Measurements from ENCODE around the gene AVPI1.

Gene AVPI1, protein sequence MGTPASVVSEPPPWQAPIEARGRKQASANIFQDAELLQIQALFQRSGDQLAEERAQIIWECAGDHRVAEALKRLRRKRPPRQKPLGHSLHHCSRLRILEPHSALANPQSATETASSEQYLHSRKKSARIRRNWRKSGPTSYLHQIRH

DNA sequence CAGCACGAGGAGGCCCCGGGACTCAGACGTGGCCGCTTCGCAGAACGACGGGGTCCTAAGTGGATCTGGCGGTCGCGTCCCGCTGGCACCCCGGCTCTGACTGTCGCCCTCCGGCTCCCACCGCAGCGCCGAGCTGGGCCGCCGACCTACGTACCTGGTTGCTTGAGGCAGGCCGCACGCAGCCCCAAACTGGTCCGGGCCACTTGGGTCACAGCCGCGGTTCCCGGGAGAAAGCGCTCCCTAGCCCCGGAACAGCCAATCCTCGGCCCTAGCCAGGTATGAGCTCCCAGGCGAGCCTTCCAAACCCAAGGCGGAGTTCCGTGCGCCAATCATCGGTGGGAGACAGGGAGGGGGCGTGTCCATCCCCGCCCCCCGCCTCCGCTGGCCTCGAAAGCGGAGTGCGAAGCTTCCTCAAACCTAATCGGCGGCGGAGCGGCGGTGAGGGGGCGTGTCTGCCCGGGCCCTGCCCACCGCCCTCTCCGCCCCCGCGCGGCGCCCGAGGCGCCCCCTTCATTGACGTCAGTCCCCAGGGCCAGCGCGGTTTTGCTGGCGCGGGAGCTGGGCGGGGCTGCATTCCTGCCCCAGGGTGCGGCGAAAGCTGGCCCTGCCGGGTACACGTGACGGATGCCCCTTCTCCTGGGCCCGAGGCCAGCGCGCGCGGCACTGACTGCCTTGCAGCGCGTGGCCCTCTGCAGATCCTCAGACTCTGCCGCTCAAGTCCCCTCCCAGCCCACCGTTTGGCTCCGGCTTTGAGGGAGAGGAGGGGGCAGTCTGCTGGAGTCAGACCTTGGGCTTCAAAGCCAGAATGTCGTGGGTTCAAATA lies at the start of gene AVPI1:
AVPI1 (minus strand) TSS at position 280 of the 823 bp plus-strand sequence. CDS start 7,336 bp downstream, outside the sequence.
- peak; percentile 98 for DNase-seq

- no peak for DNase-seq
Measured at GRCh38 chr10:97736403-97736901, 49.4 kb upstream of the AVPI1 start.

GRCh38 chr10:97734021-97734420 lies 47.0 kb upstream of the AVPI1 start:
- DNase-seq = no peak

DNA sequence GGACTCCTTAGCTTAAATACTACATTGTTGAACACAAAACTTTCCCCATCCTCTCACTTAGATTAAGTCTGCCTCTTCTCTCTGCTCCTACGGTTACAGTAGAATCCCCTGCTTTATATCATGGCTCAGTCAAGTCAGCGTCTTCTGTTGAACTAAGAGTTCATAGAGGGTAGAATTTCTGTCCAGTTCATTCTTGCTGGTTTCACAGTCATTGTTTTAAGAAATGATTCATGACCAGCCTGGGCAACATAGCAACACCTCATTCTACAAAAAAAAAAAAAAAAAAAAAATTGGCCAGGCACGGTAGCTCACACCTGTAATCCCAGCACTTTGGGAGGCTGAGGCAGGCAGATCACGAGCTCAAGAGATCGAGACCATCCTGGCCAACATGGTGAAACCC lies 46.2 kb upstream of the AVPI1 start:
- DNase-seq = no peak

DNA sequence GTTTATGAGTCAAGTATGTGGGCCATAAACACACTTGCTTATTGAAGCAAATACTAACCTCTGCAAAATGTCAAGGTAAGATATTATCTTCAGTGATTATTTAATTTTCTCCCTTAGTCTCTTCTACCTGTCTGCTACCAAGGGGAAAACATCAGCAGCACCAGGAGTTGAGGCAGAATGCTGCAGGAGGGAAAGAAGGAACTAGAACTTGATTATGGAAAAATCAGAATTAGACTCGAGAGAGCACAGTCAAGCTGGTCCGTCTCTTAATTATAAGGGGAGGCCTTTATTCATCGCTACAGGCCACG lies 45.0 kb upstream of the AVPI1 start:
- DNase-seq = no peak

- peak; percentile 78 for DNase-seq
Measured at GRCh38 chr10:97731346-97732051, 44.5 kb upstream of the AVPI1 start.

- no peak for DNase-seq
Measured at GRCh38 chr10:97729014-97729413, 42.0 kb upstream of the AVPI1 start.

DNA sequence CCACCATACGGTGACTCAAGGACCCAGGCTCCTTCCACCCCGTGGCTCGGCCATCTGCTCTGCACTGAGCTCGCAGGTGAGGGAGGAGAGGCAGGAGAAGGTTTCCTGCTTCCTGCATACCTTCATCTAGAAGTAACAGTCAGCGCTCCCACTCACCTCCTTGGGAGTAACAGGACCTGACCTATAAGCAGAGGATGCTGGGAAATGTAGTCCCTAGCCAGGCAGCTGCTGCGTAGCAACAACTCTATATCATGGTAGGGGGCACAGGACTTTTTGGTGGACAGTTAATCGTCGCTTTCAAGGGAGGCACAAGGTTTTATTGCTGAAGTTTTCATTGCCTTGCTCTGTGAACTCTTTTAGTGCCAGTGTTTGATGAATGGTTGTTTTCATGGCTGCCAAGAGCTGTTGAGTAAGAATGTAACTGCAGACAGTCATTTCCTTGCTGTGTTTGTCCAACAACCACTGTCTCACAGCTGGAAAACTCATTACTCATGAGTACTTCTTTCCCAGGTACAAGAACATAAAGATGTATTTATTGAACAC lies 39.7 kb upstream of the AVPI1 start:
- no peak for DNase-seq

DNA sequence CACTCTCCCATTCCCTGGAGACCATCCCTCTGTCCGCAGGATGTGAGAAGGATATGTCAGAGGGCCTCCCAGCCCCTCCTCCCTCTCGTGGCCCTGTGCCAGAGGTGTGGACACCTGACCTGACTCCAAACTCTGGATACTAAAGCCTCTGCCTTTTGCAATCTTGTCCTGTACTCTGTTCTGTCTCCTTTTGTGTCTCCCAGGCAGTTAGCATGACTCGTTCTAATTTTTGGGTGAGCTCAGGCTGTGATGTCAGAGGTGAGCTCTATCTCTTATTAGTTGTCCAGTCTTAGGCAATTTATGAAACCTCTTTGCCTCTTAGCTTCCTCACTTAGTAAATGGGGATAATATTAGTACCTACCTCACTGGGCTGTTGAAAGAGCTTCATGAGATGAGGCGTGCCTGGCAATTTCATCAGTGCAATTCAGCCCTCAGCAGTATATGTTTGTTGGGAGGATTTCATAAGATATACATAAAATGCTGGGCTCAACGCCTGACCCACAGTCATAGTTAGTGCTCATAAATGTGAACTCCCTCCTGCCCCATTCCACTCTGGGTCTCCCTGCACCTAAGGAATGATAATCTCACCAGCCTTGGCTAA lies 37.4 kb upstream of the AVPI1 start:
- no peak for DNase-seq

DNA sequence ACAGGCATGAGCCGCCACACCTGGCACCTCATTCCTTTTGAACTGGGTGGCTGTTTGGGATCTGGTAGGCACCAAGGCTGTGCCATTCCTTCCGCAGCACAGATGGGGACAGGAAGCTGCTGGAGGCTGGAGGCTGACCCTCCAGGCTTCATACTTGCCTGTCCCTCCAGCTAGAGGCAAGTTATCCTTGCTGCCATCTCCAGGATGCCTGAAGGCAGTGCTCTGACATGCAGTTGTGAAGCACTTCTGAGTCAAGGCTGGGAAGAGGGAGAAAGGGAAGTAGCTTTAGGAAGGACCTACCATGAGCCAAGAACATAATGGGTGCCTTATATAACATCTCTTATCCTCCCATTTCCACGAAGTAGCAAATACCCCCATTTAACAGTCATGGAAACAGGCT lies 36.0 kb upstream of the AVPI1 start:
- no peak for DNase-seq

DNA sequence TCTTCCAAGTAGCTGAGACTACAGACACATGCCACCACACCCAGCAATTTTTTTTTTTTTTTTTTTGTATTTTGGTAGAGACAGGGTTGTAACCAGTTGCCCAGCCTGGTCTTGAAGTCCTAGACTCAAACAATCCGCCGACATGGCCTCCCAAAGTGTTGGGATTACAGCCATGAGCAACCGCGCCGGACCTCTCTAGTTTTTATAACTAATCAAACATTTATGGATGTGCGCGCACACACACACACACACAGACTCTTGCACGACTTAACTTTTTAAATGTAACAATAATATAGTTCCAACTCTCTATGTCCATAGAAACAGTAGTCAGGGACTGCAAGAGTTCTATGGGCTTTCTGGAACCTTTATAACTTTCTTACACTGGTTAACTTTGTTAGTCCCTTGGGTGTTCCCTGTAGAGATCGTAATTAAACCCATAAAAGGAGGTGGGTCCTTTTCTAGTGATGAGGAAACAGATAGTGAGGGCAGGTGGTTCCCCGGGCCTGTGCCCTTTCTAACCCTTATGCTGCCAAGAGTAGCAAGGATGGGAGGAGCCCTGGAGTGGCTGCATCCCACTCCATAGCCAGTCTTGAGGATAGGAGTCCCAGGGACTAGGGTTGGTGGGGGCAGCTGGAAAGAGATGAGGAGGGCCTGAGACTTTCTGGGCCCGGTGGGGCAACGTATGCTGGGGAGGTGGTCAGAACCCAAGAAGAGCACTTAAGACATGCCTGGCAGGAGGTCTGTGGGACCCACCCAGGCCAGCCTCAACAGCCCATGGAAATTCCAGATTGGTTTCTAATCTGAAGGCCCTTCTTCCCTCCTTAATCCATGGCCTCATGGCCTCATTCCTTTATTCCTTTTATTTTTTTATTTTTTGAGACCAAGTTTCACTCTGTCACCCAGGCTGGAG lies 35.1 kb upstream of the AVPI1 start:
- no peak for DNase-seq

DNA sequence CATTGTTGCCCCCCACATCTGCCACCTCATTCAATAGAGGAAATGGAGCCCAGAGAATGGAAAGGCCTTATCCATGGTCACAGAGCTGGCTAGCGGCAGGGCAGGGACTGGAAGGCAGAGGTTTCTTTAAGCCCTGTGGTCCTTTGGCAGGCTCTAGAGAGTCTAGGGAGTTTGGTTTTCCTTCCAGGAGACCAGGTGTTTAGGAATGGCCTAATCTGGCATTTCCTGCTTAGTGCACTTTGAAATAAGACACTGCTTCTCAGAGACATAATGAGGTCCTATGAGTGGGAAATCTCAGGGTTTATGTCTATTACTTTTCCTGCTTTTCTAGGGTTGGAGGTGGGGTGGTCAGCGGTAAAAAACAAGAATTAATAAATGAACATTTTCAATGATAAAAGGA lies 32.6 kb upstream of the AVPI1 start:
- DNase-seq = no peak

GRCh38 chr10:97718659-97719142 lies 31.7 kb upstream of the AVPI1 start:
- no peak for DNase-seq

DNA sequence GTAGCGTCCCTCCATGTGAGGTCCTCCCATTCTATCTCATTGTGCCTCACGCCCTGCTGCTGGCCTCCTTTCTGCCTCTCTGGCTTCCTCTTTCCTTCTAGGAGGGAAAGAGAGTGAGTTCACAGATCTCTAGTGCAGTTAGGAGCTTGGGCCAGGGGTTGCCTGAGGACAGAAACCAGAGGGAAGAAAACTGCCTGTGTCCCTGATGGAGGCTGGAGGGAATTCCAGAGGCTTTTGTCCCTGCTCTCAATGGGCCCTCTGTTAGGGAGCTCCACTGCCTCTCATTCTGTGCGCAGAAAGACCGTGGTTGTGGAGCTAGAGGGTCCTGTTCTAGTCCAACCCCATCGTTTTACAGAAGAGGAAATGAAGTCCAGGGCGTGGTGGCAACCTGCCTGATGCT lies 31.1 kb upstream of the AVPI1 start:
- DNase-seq = no peak

GRCh38 chr10:97717627-97718026 lies 30.6 kb upstream of the AVPI1 start:
- no peak for DNase-seq

DNA sequence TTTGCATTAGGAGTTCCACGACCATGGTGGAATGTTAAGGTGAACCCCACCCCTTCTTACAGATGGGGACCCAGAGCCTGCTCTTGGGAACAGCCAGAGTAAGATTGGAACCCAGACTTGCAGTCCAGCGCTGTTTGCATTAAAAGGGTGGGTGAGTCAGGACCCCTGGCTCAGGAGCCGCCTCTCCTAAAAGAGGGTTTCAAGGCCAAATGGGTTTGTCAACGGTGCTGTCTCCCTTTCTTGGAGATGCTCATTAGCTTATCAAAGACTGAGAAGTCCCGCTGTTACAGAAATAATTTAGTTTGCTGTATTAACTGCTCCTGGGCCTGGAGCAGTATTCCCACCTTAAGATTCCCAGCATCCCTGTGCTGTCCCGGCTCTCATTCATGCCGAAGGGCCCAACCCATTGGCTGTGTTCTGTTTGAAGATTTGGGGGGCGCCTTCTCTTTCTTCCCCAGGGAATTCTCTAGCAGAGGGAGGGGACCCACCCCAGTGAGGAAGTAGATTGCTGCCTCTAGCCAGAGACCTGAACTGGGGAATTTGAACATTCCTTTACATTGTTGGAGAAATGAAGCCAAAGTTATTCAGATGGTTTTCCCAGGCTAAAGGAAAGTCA lies 28.3 kb upstream of the AVPI1 start:
- DNase-seq = no peak

GRCh38 chr10:97714401-97715258 lies 27.6 kb upstream of the AVPI1 start:
- DNase-seq = no peak

DNA sequence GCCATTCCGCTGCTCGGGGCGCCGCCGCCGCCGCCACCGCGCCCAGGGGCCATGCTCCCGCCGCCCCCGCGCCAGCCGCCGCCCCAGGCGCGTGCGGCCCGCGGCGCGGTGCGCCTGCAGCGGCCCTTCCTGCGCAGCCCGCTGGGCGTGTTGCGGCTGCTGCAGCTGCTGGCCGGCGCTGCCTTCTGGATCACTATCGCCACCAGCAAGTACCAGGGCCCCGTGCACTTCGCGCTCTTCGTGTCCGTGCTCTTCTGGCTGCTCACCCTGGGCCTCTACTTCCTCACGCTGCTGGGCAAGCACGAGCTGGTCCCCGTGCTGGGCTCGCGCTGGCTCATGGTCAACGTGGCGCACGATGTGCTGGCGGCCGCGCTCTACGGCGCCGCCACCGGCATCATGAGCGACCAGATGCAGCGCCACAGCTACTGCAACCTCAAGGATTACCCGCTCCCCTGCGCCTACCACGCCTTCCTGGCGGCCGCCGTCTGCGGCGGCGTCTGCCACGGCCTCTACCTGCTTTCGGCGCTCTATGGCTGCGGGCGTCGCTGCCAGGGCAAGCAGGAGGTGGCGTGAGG lies 26.9 kb upstream of the AVPI1 start:
- peak; percentile 81 for DNase-seq

- DNase-seq = no peak
Measured at GRCh38 chr10:97713339-97713825, 26.3 kb upstream of the AVPI1 start, which contains the start of gene MARVELD1. TSS of gene MARVELD1 (plus strand) at chr10:97713730. CDS start at chr10:97713877, 147 bp downstream.

Data from activated effector memory CD4-positive, alpha-beta T cell treated with anti-CD3 and anti-CD28 coated beads, Interleukin-2, amount 50 U/mL, for 16 hours (primary cell).